ENCODE results near the gene MGAT3. TPM values are rescaled to one million over a fixed set of nuclear protein-coding genes. Genes with fewer than 3 reads are reported as not detected.

Gene MGAT3
- total and polyA plus RNA-seq, 2 of the 8 experiments (the other 6 are each of a cell fraction or from before 2014, with no cell fraction given), result 4.3 to 9.2 TPM

DNA sequence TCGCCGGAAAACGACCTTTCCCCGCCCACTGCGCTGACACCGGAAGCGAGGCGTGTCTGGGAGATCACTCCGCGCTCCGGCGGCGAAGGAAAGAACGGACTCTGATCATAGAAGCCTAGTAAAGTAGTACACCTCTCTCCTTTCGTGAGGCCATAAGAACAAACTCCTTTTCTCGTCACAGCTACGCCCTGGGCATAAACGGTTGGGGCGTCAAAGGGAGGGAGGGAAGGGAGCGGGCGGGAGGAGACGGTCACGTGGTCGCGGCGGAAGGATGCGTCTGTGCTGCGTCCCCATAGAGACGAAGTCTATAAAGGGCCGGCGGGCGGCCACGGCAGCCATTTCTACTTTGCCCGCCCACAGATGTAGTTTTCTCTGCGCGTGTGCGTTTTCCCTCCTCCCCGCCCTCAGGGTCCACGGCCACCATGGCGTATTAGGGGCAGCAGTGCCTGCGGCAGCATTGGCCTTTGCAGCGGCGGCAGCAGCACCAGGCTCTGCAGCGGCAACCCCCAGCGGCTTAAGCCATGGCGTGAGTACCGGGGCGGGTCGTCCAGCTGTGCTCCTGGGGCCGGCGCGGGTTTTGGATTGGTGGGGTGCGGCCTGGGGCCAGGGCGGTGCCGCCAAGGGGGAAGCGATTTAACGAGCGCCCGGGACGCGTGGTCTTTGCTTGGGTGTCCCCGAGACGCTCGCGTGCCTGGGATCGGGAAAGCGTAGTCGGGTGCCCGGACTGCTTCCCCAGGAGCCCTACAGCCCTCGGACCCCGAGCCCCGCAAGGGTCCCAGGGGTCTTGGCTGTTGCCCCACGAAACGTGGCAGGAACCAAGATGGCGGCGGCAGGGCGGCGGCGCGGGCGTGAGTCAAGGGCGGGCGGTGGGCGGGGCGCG, 63.7 kb downstream of the MGAT3 start, which contains the start of gene ATF4 (continued):
- no peak for TF ChIP-seq JUN (IDR thresholded peaks at IDR 0.05; ENCODE audit: low read depth, low read length)
- no peak for TF ChIP-seq SUZ12 (IDR thresholded peaks at IDR 0.05; ENCODE audit: low read length)
- no peak for TF ChIP-seq SIRT6 (IDR thresholded peaks at IDR 0.05; ENCODE audit: low read length)
- TF ChIP-seq MAFK (IDR thresholded peaks at IDR 0.05; ENCODE audit: low read depth, low read length), result no peak
- TF ChIP-seq RAD21 (IDR thresholded peaks at IDR 0.05 in 1 of 2, conservative IDR thresholded peaks at IDR 0.05 in 1 of 2; ENCODE audit: low read depth in 2 of 2, low read length in 2 of 2), result no peak
- TF ChIP-seq TEAD4 (IDR thresholded peaks at IDR 0.05; ENCODE audit: low read depth, low read length), result no peak
- no peak for TF ChIP-seq EZH2 (IDR thresholded peaks at IDR 0.05; ENCODE audit: low read depth, low read length, severe bottlenecking)
- TF ChIP-seq, protein P1, sequence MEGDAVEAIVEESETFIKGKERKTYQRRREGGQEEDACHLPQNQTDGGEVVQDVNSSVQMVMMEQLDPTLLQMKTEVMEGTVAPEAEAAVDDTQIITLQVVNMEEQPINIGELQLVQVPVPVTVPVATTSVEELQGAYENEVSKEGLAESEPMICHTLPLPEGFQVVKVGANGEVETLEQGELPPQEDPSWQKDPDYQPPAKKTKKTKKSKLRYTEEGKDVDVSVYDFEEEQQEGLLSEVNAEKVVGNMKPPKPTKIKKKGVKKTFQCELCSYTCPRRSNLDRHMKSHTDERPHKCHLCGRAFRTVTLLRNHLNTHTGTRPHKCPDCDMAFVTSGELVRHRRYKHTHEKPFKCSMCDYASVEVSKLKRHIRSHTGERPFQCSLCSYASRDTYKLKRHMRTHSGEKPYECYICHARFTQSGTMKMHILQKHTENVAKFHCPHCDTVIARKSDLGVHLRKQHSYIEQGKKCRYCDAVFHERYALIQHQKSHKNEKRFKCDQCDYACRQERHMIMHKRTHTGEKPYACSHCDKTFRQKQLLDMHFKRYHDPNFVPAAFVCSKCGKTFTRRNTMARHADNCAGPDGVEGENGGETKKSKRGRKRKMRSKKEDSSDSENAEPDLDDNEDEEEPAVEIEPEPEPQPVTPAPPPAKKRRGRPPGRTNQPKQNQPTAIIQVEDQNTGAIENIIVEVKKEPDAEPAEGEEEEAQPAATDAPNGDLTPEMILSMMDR (IDR thresholded peaks at IDR 0.05; ENCODE audit: control extremely low read depth in 1 of 3, insufficient read depth in 1 of 3, low read depth in 1 of 3, low read length in 3 of 3), result no peak
- no peak; the same call in 1 of the 2 replicates for TF ChIP-seq RBBP5 (IDR thresholded peaks at IDR 0.05; ENCODE audit: borderline replicate concordance, low read depth, low read length)
- TF ChIP-seq CEBPB (IDR thresholded peaks at IDR 0.05; ENCODE audit: low read depth, low read length), result no peak
- no peak for TF ChIP-seq NANOG (IDR thresholded peaks at IDR 0.05; ENCODE audit: insufficient read depth, low read depth, low read length, poor library complexity, severe bottlenecking)
- peak; percentile 40; the same call in 1 of the 2 replicates for TF ChIP-seq EGR1 (IDR thresholded peaks at IDR 0.05; ENCODE audit: borderline replicate concordance, low read depth, low read length)
- TF ChIP-seq RXRA (IDR thresholded peaks at IDR 0.05; ENCODE audit: insufficient read depth, low read depth, low read length), result no peak
- TF ChIP-seq CBX5 (IDR thresholded peaks at IDR 0.05; ENCODE audit: low read depth, low read length), result no peak
- TF ChIP-seq TAF7 (optimal IDR thresholded peaks at IDR 0.05; ENCODE audit: borderline replicate concordance, low read depth, low read length), result peak; percentile 98
- TF ChIP-seq, protein P2, sequence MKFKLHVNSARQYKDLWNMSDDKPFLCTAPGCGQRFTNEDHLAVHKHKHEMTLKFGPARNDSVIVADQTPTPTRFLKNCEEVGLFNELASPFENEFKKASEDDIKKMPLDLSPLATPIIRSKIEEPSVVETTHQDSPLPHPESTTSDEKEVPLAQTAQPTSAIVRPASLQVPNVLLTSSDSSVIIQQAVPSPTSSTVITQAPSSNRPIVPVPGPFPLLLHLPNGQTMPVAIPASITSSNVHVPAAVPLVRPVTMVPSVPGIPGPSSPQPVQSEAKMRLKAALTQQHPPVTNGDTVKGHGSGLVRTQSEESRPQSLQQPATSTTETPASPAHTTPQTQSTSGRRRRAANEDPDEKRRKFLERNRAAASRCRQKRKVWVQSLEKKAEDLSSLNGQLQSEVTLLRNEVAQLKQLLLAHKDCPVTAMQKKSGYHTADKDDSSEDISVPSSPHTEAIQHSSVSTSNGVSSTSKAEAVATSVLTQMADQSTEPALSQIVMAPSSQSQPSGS (IDR thresholded peaks at IDR 0.05; ENCODE audit: low read length), result 0 out of 2 replicates have a peak, but pooled peaks have one; percentile 24
- no peak for TF ChIP-seq TCF12 (IDR thresholded peaks at IDR 0.05; ENCODE audit: low read depth, low read length)
- TF ChIP-seq RNF2 (IDR thresholded peaks at IDR 0.05; ENCODE audit: borderline replicate concordance, low read depth, low read length, missing control alignments, poor library complexity, severe bottlenecking), result no peak

All from H1 (cell line).